ENCODE results near the gene PXMP4.

Gene PXMP4

DNA sequence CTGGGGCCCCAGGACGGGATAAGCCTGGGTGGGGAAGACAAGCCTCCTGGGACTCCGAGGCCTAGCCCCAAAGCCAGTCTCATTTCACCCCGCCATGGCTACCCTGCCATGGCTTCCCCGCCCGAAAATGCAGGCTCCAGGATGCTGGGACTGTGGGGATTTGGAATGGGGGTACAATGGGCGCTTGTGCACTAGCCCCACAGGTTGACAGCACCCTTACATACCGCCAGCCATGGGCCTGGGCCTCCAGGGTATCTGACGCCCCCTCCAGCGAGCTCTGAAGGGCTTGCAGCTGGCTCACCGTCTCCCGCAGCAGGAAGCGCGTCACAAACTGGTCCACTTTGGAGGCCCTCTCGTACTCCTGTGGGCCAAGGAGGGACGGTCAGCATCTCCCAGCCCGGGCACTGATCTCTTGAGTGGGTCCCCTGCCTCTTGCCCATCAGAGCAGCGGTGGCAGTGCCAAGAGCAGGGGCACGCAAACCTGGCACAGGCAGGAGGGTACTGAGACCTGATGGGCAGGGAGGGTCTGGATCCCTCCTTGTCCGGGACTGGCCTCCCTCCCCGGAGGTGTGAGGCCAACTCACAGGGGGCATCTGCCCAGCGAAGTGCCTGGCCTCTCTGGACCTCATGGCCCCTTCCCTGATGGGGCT lies 60.0 kb downstream of the PXMP4 start:
- no peak overlapping the region for H3K4me3 ChIP-seq (ENCODE audit: low read depth, low read length)
- TF ChIP-seq, protein P1, sequence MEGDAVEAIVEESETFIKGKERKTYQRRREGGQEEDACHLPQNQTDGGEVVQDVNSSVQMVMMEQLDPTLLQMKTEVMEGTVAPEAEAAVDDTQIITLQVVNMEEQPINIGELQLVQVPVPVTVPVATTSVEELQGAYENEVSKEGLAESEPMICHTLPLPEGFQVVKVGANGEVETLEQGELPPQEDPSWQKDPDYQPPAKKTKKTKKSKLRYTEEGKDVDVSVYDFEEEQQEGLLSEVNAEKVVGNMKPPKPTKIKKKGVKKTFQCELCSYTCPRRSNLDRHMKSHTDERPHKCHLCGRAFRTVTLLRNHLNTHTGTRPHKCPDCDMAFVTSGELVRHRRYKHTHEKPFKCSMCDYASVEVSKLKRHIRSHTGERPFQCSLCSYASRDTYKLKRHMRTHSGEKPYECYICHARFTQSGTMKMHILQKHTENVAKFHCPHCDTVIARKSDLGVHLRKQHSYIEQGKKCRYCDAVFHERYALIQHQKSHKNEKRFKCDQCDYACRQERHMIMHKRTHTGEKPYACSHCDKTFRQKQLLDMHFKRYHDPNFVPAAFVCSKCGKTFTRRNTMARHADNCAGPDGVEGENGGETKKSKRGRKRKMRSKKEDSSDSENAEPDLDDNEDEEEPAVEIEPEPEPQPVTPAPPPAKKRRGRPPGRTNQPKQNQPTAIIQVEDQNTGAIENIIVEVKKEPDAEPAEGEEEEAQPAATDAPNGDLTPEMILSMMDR (IDR thresholded peaks at IDR 0.05; ENCODE audit: low read depth, low read length): no peak

DNA sequence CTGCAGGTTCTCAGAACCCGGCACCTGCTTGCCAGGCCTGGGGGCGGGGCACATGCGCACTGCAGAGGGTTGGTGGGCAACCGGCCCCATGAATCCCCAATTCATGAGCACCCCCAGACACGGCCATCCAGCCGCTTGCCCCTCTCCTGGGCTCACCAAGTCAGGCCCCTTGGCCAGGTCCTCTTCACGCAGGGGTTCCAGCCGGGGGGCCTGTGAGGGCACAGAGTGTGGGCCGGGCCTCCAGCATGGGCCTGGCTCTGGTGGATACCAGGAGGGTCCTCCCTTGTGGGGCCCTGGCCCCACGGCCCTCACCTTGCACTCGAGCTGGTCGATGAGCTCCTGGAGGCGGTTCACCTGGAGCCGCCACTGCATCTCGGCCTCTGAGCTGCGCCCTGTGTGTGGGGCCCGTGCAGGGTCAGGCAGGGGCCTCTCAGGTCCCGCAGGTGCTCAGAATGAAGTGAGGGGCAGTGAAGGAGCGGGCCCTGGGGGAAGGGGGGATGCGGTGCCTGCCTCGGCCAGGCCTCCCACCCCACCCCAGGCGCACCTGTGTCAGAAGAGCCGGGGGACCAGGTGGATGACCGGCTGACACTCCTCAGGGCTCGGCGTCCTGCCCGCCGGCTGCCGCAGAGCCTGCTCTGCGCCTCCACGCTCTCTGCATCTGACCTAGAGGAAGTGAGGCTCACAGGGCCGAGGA lies 60.6 kb downstream of the PXMP4 start:
- TF ChIP-seq, protein P1 (IDR thresholded peaks at IDR 0.05; ENCODE audit: low read depth, low read length): no peak
- H3K4me3 ChIP-seq (ENCODE audit: low read depth, low read length): no peak overlapping the region

DNA sequence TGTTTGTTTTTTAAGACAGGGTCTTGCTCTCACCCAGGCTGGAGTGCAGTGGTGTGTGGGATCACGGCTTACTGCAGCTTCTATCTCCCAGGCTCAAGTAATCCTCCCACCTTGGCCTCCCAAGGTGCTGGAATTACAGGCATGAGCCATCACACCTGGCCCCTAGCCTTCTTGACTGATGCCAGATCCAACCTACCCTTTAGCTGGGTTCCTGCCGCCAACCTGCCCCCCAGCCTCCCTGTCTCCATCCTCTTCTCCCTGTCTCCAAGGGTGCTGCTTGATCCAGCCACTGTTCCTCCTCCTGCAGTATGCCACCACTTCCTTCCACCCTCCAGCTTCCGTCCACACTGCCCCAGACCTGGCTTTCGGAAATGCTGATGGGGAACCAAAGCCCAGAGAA lies 61.2 kb downstream of the PXMP4 start:
- no peak overlapping the region for H3K4me3 ChIP-seq (ENCODE audit: low read depth, low read length)
- TF ChIP-seq, protein P1 (IDR thresholded peaks at IDR 0.05; ENCODE audit: low read depth, low read length): no peak

DNA sequence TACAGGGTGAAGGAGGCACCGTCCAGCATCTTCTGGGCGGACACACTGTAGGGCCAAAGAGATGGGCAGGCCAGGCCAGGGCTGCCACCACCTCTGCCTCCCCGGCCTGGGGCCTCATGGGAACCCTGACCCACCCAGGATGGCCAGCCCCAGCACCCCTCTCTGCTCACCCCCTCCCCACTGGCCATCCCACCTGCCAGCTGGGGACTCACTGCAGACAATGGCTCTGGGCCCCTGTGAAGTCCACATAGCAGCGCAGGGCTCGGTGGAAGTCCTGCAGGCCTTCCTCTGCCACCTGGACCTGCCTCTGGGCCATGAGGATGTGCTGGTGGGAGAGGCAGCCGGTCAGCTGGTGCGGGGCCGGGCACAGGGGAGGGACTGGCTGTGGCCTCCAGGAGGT lies 61.6 kb downstream of the PXMP4 start:
- H3K4me3 ChIP-seq (ENCODE audit: low read depth, low read length): no peak overlapping the region
- TF ChIP-seq, protein P1 (IDR thresholded peaks at IDR 0.05; ENCODE audit: low read depth, low read length): no peak

DNA sequence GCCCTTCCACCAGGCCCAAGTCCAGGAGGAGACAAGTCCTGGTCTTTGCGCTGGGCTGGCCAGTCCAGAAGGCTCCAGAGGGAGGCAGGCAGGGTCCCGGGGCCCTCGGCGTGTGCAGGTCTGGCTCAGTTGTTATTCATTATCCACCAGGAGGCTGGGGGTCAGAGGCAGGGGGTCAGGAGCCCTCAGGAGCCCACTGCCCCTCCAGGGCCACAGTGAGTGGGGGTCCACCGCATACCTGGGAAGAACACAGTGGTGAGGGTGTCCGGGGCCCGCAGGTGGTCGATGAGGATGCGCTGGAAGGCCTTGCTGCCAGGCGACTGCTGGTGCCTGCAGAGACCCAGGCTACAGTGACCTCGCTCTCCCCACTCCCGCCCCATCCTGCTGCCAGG lies 62.4 kb downstream of the PXMP4 start:
- TF ChIP-seq, protein P1 (IDR thresholded peaks at IDR 0.05; ENCODE audit: low read depth, low read length): no peak

DNA sequence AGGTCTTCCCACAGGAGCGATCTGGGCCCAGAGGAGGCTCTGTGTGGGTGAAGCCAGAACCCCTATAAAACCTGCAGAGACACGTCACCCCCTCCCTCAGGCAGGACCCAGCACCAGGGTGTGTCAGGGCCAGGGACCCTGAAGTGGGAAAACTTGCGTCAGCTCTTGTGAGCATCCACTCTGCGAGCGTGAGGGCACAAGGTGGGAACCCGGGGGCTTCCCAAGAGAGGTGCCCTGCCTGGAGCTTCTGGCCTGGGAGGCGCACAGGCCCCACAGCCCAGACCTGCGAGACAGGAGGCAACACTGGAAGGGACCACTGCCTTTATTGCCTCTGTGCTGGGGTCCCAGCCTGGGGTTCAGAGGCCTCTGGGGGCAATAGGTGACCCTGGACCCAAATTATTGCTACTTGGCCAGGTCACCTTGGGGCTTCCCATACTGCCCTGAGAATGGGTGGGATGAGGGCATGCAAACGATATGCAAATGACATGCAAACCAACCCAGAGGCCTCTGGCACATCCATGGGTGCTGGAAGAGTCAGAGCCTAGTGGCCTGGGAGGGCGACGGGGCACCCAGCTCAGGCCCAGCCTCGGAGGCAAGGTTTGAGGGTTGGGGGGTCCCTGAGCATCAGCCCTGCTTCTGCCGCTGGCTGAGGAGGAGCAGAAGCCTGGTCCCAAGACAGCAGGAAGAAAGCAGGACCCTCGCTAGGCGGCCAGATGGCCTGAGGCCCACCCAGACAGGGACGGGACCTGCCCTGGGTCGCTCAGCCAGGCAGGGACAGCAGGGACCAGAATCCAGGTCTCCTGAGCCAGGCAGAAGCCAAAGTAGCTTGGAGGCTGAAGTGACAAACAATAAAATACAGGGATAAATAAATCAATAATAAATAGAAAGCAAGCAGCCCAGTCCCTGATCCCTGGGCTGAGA lies 63.1 kb downstream of the PXMP4 start:
- TF ChIP-seq, protein P1 (IDR thresholded peaks at IDR 0.05; ENCODE audit: low read depth, low read length): no peak

More for the DNA sequence above, 62.4 kb downstream of the PXMP4 start:
- H3K4me3 ChIP-seq (ENCODE audit: low read depth, low read length): no peak overlapping the region

More for the DNA sequence above, 63.1 kb downstream of the PXMP4 start:
- H3K4me3 ChIP-seq (ENCODE audit: low read depth, low read length): no peak overlapping the region
